Measurements from ENCODE around the gene PTPRJ.

The PTPRJ gene

GRCh38 chr11:48096588-48097525 lies 116.5 kb downstream of the PTPRJ start:
- Histone ChIP-seq H3K4me3 (replicated peaks; ENCODE audit: low read depth, low read length) (no peak overlapping the region), H3K36me3 (ENCODE audit: control insufficient read depth, insufficient read depth, low read length) (no peaks in the 10 kb centered on the region), H3K27me3 (replicated peaks; ENCODE audit: control insufficient read depth, insufficient read depth, low read length) (no peaks in the 10 kb centered on the region)
- no peak for TF ChIP-seq CTCF (IDR thresholded peaks at IDR 0.05; ENCODE audit: insufficient read depth, low read length, poor library complexity, severe bottlenecking)
- DNase-seq (ENCODE audit: extremely low read depth, insufficient read length): no peak

GRCh38 chr11:48098024-48098423 lies 117.7 kb downstream of the PTPRJ start:
- H3K27me3 ChIP-seq (replicated peaks; ENCODE audit: control insufficient read depth, insufficient read depth, low read length): no peaks in the 10 kb centered on the region
- no peak for TF ChIP-seq CTCF (IDR thresholded peaks at IDR 0.05; ENCODE audit: insufficient read depth, low read length, poor library complexity, severe bottlenecking)
- no peak for DNase-seq (ENCODE audit: extremely low read depth, insufficient read length)
- H3K36me3 ChIP-seq (ENCODE audit: control insufficient read depth, insufficient read depth, low read length): no peaks in the 10 kb centered on the region
- H3K4me3 ChIP-seq (replicated peaks; ENCODE audit: low read depth, low read length): no peak overlapping the region

- H3K36me3 ChIP-seq (ENCODE audit: control insufficient read depth, insufficient read depth, low read length): no peaks in the 10 kb centered on the region
- DNase-seq (ENCODE audit: extremely low read depth, insufficient read length): no peak
- TF ChIP-seq CTCF (IDR thresholded peaks at IDR 0.05; ENCODE audit: insufficient read depth, low read length, poor library complexity, severe bottlenecking): no peak
- no peak overlapping the region for H3K4me3 ChIP-seq (replicated peaks; ENCODE audit: low read depth, low read length)
- H3K27me3 ChIP-seq (replicated peaks; ENCODE audit: control insufficient read depth, insufficient read depth, low read length): no peaks in the 10 kb centered on the region
Observed at GRCh38 chr11:48099916-48100446, 119.6 kb downstream of the PTPRJ start.

- no peaks in the 10 kb centered on the region for H3K36me3 ChIP-seq (ENCODE audit: control insufficient read depth, insufficient read depth, low read length)
- no peak for DNase-seq (ENCODE audit: extremely low read depth, insufficient read length)
- H3K27me3 ChIP-seq (replicated peaks; ENCODE audit: control insufficient read depth, insufficient read depth, low read length): no peaks in the 10 kb centered on the region
- H3K4me3 ChIP-seq (replicated peaks; ENCODE audit: low read depth, low read length): no peak overlapping the region
- TF ChIP-seq CTCF (IDR thresholded peaks at IDR 0.05; ENCODE audit: insufficient read depth, low read length, poor library complexity, severe bottlenecking): no peak
Observed at GRCh38 chr11:48101044-48101733, 120.8 kb downstream of the PTPRJ start.

- H3K36me3 ChIP-seq (ENCODE audit: control insufficient read depth, insufficient read depth, low read length): no peaks in the 10 kb centered on the region
- no peak for DNase-seq (ENCODE audit: extremely low read depth, insufficient read length)
- no peaks in the 10 kb centered on the region for H3K27me3 ChIP-seq (replicated peaks; ENCODE audit: control insufficient read depth, insufficient read depth, low read length)
- no peak for TF ChIP-seq CTCF (IDR thresholded peaks at IDR 0.05; ENCODE audit: insufficient read depth, low read length, poor library complexity, severe bottlenecking)
- H3K4me3 ChIP-seq (replicated peaks; ENCODE audit: low read depth, low read length): no peak overlapping the region
Observed at GRCh38 chr11:48101958-48102357, 121.6 kb downstream of the PTPRJ start.

All from GM06990 (cell line).